ENCODE results near the gene WDR7. TPM values are rescaled to one million over a fixed set of nuclear protein-coding genes. Genes with fewer than 3 reads are reported as not detected.

Gene WDR7
- total RNA-seq, 1 donor from 2014 or later = 29.3 TPM

DNA sequence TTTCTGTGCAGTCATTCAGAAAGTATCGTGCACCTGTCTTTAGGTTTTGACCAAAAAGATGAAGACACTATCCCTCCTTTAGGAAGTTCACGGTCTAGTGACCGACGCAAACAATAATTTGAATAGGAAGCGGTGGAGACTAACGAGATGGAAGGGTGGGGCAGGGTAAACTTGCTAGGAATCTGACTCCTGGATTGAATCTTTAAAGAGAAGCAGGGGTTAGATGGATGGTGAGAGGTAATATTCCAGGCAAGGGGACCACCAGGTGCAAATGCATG, 12.1 kb upstream of the WDR7 start:
- Histone ChIP-seq H3K4me3 (peak overlapping the region; percentile 85), H3K36me3 (no peaks in the 10 kb centered on the region), H3K4me1 (peaks cover 48% of the 10 kb centered on the region), H3K9me3 (replicated peaks) (no peaks in the 10 kb centered on the region), H3K27me3 (ENCODE audit: low read depth) (no peaks in the 10 kb centered on the region), H3K27ac (replicated peaks) (peak overlapping the region; percentile 93)
- no peak for DNase-seq
- no peak for TF ChIP-seq CTCF (IDR thresholded peaks at IDR 0.05; ENCODE audit: borderline replicate concordance)
- intact Hi-C loops (cut with micrococcal nuclease) = no loop called here

DNA sequence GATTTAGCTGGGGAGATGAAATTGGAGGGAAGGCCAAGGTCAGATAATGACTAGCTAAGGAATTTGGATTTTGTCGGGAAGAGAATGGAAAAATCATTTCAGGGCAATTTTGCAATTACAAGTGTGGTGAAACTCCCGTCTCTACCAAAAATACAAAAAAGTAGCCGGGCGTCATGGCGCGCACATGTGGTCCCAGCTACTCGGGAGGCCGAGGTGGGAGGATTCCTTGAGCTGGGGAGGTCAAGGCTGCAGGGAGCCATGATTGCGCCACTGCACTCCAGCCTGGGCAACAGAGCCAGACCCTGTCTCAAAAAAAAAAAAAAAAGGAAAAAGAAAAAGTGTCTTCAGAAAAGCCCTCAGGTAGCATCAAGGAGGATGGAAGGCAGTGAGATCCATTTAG, 11.6 kb upstream of the WDR7 start:
- Histone ChIP-seq H3K27ac (replicated peaks) (no peak overlapping the region), H3K9me3 (replicated peaks) (no peaks in the 10 kb centered on the region), H3K4me3 (no peak overlapping the region), H3K27me3 (ENCODE audit: low read depth) (no peaks in the 10 kb centered on the region), H3K4me1 (peaks cover 43% of the 10 kb centered on the region), H3K36me3 (no peaks in the 10 kb centered on the region)
- no peak for TF ChIP-seq CTCF (IDR thresholded peaks at IDR 0.05; ENCODE audit: borderline replicate concordance)
- no peak for DNase-seq
- intact Hi-C loops (cut with micrococcal nuclease) = no loop called here

DNA sequence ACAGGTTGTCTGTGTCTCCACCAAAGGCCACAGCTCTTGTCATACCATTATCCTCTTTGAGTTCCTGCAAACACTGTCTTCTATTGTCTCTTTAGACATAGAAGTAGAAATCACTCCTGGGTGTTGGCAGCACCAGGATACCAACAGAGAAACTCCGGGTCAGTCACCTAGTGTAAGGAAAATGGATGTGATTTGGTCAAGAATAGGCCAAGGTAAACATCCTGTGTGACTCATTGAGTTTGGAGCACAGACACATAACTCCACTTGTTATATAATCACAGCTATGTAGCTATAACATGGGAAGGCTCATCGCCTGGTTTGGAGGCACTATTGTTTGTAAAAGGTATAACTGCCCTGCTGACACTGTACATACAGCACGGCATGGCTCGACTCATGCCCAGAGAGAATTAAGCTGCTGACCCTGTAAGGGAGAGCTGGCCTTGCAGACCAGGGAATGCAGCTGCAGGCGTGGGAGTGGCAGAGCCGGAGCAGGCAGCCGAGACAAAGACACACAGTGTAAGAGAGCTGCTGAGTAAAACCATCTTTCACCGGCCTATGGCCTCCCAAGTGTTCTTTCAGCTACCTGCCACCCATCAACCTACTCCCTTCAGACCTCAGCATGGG, 9.3 kb upstream of the WDR7 start:
- Histone ChIP-seq H3K4me1 (peaks cover 21% of the 10 kb centered on the region), H3K4me3 (no peak overlapping the region), H3K27ac (replicated peaks) (no peak overlapping the region), H3K36me3 (no peaks in the 10 kb centered on the region), H3K27me3 (ENCODE audit: low read depth) (no peaks in the 10 kb centered on the region), H3K9me3 (replicated peaks) (no peaks in the 10 kb centered on the region)
- TF ChIP-seq CTCF (IDR thresholded peaks at IDR 0.05; ENCODE audit: borderline replicate concordance) = no peak
- intact Hi-C loops (cut with micrococcal nuclease) = no loop called here
- no peak for DNase-seq

DNA sequence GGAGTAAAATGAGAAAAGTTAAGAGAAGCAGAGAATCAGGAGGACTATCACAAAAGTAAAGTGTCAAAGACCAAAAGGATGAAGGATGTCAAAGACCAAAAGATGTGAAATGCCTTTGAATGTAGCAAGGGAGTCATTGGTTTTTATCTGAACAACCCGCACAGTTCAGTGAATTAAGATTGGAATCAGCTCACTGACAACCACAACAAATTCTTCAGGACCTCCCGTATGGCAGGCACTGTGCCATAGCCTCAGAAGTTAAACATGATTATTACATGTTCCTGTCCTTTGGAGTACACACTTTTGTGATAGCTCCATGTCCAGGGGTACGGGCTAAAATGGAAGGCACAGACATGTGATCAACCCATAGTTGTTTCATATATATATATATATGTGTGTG, 7.8 kb upstream of the WDR7 start:
- intact Hi-C loops (cut with micrococcal nuclease) = no loop called here
- DNase-seq = no peak

GRCh38 chr18:56645415-56646016, 5.6 kb upstream of the WDR7 start:
- H3K36me3 ChIP-seq = no peaks in the 10 kb centered on the region
- peak; percentile 46 for TF ChIP-seq CTCF (IDR thresholded peaks at IDR 0.05; ENCODE audit: borderline replicate concordance)
- intact Hi-C loops (cut with micrococcal nuclease) = no loop called here
- no peaks in the 10 kb centered on the region for H3K27me3 ChIP-seq (ENCODE audit: low read depth)
- peaks cover 5% of the 10 kb centered on the region for H3K4me1 ChIP-seq
- no peak for DNase-seq
- H3K4me3 ChIP-seq = no peak overlapping the region
- H3K9me3 ChIP-seq (replicated peaks) = no peaks in the 10 kb centered on the region
- no peak overlapping the region for H3K27ac ChIP-seq (replicated peaks)

More for the DNA sequence above, 7.8 kb upstream of the WDR7 start:
- H3K27ac ChIP-seq (replicated peaks) = no peak overlapping the region
- H3K9me3 ChIP-seq (replicated peaks) = no peaks in the 10 kb centered on the region
- peaks cover 6% of the 10 kb centered on the region for H3K4me1 ChIP-seq
- TF ChIP-seq CTCF (IDR thresholded peaks at IDR 0.05; ENCODE audit: borderline replicate concordance) = no peak
- no peaks in the 10 kb centered on the region for H3K27me3 ChIP-seq (ENCODE audit: low read depth)
- H3K36me3 ChIP-seq = no peaks in the 10 kb centered on the region
- H3K4me3 ChIP-seq = no peak overlapping the region

Data from left ventricle myocardium inferior (tissue), 1 donor.